ENCODE measurements around the gene COL9A3.

The COL9A3 gene

GRCh38 chr20:62811320-62811719 lies 5.5 kb upstream of the COL9A3 start:
- DNase-seq (ENCODE audit: low spot score), result no peak

- DNase-seq (ENCODE audit: low spot score), result no peak
Measured at GRCh38 chr20:62811720-62812119, 5.1 kb upstream of the COL9A3 start.

- DNase-seq (ENCODE audit: low spot score), result no peak
Measured at GRCh38 chr20:62812181-62812906, 4.5 kb upstream of the COL9A3 start.

- DNase-seq (ENCODE audit: low spot score), result no peak
Measured at GRCh38 chr20:62812907-62813200, 4.0 kb upstream of the COL9A3 start.

GRCh38 chr20:62813588-62813987 lies 3.3 kb upstream of the COL9A3 start:
- DNase-seq (ENCODE audit: low spot score), result no peak

- DNase-seq (ENCODE audit: low spot score), result no peak
Measured at GRCh38 chr20:62814060-62814708, 2.7 kb upstream of the COL9A3 start.

- no peak for DNase-seq (ENCODE audit: low spot score)
Measured at GRCh38 chr20:62814709-62815065, 2.2 kb upstream of the COL9A3 start.

- DNase-seq (ENCODE audit: low spot score), result peak; percentile 68
Measured at GRCh38 chr20:62815066-62815991, 1.5 kb upstream of the COL9A3 start.

- DNase-seq (ENCODE audit: low spot score), result no peak
Measured at GRCh38 chr20:62816031-62816883, 593 bp upstream of the COL9A3 start.

GRCh38 chr20:62817975-62818591 lies 1.2 kb downstream of the COL9A3 start:
- DNase-seq (ENCODE audit: low spot score), result no peak

- DNase-seq (ENCODE audit: low spot score), result no peak
Measured at GRCh38 chr20:62818592-62819493, 2.0 kb downstream of the COL9A3 start.

- peak; percentile 77 for DNase-seq (ENCODE audit: low spot score)
Measured at GRCh38 chr20:62819494-62820174, 2.8 kb downstream of the COL9A3 start.

GRCh38 chr20:62820208-62820961 lies 3.5 kb downstream of the COL9A3 start:
- no peak for DNase-seq (ENCODE audit: low spot score)

- DNase-seq (ENCODE audit: low spot score), result no peak
Measured at GRCh38 chr20:62820962-62821725, 4.3 kb downstream of the COL9A3 start.

GRCh38 chr20:62821726-62822210 lies 4.9 kb downstream of the COL9A3 start:
- DNase-seq (ENCODE audit: low spot score), result no peak

GRCh38 chr20:62822239-62822787 lies 5.5 kb downstream of the COL9A3 start:
- no peak for DNase-seq (ENCODE audit: low spot score)

- DNase-seq (ENCODE audit: low spot score), result no peak
Measured at GRCh38 chr20:62822788-62823651, 6.2 kb downstream of the COL9A3 start.

All from AG20443 (cell line).